ENCODE measurements around the gene H2BK1. TPM values are rescaled to one million over a fixed set of nuclear protein-coding genes. Genes with fewer than 3 reads are reported as not detected.

H2BK1 gene
- total RNA-seq, 1 donor from 2014 or later = not detected

DNA sequence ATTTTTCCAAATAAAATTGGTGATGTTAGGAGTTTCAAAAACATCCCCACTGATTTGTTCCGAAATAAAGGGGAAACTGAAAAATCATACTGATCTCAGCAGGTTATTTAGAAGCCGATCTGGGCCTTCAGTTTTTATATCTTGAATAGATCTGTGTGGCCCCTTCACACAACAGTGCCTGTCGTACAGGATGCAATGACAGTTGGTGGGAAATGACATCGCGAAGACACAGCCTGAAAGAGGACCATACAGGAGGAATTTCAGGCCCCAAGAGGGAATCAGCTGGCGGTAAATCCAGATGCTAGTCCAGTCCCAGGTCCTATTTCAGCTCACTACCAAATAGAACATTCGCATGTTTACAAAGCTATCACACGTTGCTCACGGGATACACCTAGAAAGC, 3.0 kb downstream of the H2BK1 start:
- Histone ChIP-seq H3K36me3 (ENCODE audit: control insufficient read depth, insufficient read depth, low read length) (no peaks in the 10 kb centered on the region), H3K27me3 (ENCODE audit: control insufficient read depth, insufficient read depth, low read length) (peaks cover 2% of the 10 kb centered on the region), H3K4me3 (ENCODE audit: low read depth, low read length) (no peak overlapping the region)
- FAIRE-seq (no peak), DNase-seq (ENCODE audit: low read depth) (no peak)
- TF ChIP-seq, protein P1, sequence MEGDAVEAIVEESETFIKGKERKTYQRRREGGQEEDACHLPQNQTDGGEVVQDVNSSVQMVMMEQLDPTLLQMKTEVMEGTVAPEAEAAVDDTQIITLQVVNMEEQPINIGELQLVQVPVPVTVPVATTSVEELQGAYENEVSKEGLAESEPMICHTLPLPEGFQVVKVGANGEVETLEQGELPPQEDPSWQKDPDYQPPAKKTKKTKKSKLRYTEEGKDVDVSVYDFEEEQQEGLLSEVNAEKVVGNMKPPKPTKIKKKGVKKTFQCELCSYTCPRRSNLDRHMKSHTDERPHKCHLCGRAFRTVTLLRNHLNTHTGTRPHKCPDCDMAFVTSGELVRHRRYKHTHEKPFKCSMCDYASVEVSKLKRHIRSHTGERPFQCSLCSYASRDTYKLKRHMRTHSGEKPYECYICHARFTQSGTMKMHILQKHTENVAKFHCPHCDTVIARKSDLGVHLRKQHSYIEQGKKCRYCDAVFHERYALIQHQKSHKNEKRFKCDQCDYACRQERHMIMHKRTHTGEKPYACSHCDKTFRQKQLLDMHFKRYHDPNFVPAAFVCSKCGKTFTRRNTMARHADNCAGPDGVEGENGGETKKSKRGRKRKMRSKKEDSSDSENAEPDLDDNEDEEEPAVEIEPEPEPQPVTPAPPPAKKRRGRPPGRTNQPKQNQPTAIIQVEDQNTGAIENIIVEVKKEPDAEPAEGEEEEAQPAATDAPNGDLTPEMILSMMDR (IDR thresholded peaks at IDR 0.05; ENCODE audit: insufficient read depth, low read length, severe bottlenecking) = no peak

- no peak for FAIRE-seq
- TF ChIP-seq, protein P1 (IDR thresholded peaks at IDR 0.05; ENCODE audit: insufficient read depth, low read length, severe bottlenecking) = no peak
These were observed 3.4 kb downstream of the H2BK1 start for GRCh38 chr7:151206914-151207313.

DNA sequence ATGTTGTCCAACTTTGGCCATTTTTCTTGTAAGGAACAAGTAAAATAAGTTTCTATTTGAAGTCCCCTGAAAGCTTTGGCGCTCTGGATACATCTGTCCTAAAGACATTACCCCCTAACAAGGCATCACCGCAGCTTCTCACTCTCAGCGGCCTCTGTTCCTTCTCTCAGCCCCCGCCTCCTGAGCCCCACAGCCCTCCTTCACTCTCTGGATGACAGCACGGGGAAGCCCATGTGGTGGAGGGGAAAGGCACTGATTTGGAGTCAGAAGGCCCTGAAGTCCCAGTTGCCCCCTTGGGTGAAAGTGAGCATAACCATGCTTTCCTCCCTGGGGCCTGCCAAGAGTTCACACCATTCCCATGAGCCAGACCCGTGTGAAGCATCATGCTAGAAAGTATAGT, 4.6 kb downstream of the H2BK1 start:
- Histone ChIP-seq H3K4me3 (ENCODE audit: low read depth, low read length) (no peak overlapping the region), H3K27me3 (ENCODE audit: control insufficient read depth, insufficient read depth, low read length) (peaks cover 2% of the 10 kb centered on the region), H3K36me3 (ENCODE audit: control insufficient read depth, insufficient read depth, low read length) (no peaks in the 10 kb centered on the region)
- DNase-seq (ENCODE audit: low read depth) (no peak), FAIRE-seq (no peak)
- TF ChIP-seq, protein P1 (IDR thresholded peaks at IDR 0.05; ENCODE audit: insufficient read depth, low read length, severe bottlenecking) = no peak

More at GRCh38 chr7:151206914-151207313, 3.4 kb downstream of the H2BK1 start:
- Histone ChIP-seq H3K27me3 (ENCODE audit: control insufficient read depth, insufficient read depth, low read length) (peaks cover 2% of the 10 kb centered on the region), H3K36me3 (ENCODE audit: control insufficient read depth, insufficient read depth, low read length) (no peaks in the 10 kb centered on the region), H3K4me3 (ENCODE audit: low read depth, low read length) (no peak overlapping the region)
- DNase-seq (ENCODE audit: low read depth) = no peak

DNA sequence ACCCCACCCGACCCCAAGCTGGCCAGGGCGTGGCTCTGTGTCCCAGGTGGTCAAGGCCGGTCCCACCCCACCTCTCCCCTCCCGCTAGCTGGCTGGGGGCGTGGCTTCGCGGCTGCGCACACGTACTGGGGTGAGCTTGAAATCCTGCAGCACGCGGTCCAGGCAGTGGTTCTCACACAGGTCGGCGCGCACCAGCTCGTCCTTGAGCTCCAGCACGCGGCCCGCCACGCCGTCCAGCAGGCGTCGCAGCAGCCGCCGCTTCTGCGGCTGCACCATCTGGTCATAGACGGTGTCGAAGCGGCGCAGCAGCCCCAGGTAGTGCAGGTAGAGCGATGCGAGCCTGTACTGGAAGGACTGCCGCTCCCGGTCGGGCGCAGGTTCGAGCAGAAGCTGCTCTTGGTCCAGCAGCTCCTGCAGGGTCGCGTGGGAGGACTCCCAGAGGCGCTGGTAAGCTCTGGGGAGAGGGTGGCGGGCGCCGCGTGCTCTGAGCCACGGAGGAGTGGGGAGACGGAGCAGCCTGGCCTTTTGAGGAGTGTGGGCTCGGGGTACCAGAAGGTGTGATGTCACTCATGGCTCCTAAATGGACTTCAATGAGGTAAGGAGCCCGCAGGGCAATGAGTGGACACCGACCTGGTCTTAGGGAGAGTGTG, 5.8 kb downstream of the H2BK1 start:
- H3K27me3 ChIP-seq (ENCODE audit: control insufficient read depth, insufficient read depth, low read length) = peaks cover 2% of the 10 kb centered on the region
- FAIRE-seq = no peak
- no peak for DNase-seq (ENCODE audit: low read depth)

DNA sequence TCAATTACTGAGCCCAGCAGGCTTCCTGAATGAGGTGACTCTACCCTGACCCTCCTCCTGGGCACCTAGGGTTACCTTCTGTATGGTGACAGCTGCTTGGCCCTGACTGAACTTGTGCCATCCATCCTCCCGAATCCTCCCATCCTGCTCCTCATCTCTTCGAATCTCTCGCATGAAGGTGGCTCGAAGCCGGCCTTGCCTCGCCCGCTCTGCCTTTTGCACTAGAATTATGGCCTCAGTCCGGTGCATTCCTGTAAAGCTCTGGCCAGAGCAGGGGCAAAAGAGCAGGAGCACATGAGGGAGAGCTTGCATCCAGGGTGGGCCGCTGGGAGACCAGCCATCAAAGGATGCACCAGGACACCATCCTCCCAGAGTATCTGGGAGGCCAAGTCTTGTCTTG, 7.5 kb downstream of the H2BK1 start:
- Histone ChIP-seq H3K4me3 (ENCODE audit: low read depth, low read length) (no peak overlapping the region), H3K36me3 (ENCODE audit: control insufficient read depth, insufficient read depth, low read length) (no peaks in the 10 kb centered on the region), H3K27me3 (ENCODE audit: control insufficient read depth, insufficient read depth, low read length) (peaks cover 2% of the 10 kb centered on the region)
- no peak for DNase-seq (ENCODE audit: low read depth)
- FAIRE-seq = no peak
- TF ChIP-seq, protein P1 (IDR thresholded peaks at IDR 0.05; ENCODE audit: insufficient read depth, low read length, severe bottlenecking) = no peak

More for the DNA sequence above, 5.8 kb downstream of the H2BK1 start:
- Histone ChIP-seq H3K36me3 (ENCODE audit: control insufficient read depth, insufficient read depth, low read length) (no peaks in the 10 kb centered on the region), H3K4me3 (ENCODE audit: low read depth, low read length) (no peak overlapping the region)
- TF ChIP-seq, protein P1 (IDR thresholded peaks at IDR 0.05; ENCODE audit: insufficient read depth, low read length, severe bottlenecking) = peak; percentile 14

DNA sequence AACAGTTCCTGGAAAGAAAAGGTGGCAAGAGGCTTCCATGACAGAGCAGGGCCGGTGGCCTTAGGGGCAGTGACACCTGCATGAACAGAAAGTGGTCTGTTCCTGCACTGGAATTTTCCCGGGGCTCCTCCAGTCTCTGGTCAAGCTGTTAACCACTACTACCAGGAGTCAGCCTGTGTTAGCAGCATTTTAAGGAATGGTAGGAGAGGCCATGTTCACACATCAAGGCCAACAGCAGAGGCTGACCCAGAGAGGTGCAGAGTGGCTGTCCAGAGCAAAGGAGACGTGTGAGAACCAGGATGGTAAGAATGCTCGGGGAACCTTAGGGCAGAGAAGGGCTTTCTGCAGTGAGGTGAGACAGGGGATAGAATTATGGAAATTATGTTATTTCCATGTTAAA, 8.5 kb downstream of the H2BK1 start:
- Histone ChIP-seq H3K36me3 (ENCODE audit: control insufficient read depth, insufficient read depth, low read length) (no peaks in the 10 kb centered on the region), H3K4me3 (ENCODE audit: low read depth, low read length) (no peak overlapping the region), H3K27me3 (ENCODE audit: control insufficient read depth, insufficient read depth, low read length) (peaks cover 2% of the 10 kb centered on the region)
- TF ChIP-seq, protein P1 (IDR thresholded peaks at IDR 0.05; ENCODE audit: insufficient read depth, low read length, severe bottlenecking) = no peak
- FAIRE-seq (no peak), DNase-seq (ENCODE audit: low read depth) (no peak)
